ENCODE measurements around the gene PIK3R5.

GRCh38 chr17:8896087-8896486 lies 69.4 kb downstream of the PIK3R5 start:
- TF ChIP-seq TEAD4 (IDR thresholded peaks at IDR 0.05): no peak
- TF ChIP-seq TAF1 (IDR thresholded peaks at IDR 0.05; ENCODE audit: low read depth): no peak
- no peak for TF ChIP-seq REST (IDR thresholded peaks at IDR 0.05; ENCODE audit: low read depth)

All from Ishikawa (cell line).